GM23248 (cell line): ENCODE results near the gene TMEM252.

ENCODE experiments used
- EZH2 ChIP-seq: fragments of 200-600 bp; sonication (generic); IDR thresholded peaks from 2 replicates; pipeline ENCODE4 v1.6.1; 2018; ENCODE audit warnings: antibody characterized with exemption, mild to moderate bottlenecking; ENCODE audit not compliant: insufficient read depth, poor library complexity, severe bottlenecking
- EZH2phosphoT487 ChIP-seq: fragments of 200-600 bp; sonication (generic); IDR thresholded peaks from 2 replicates; pipeline ENCODE4 v1.6.1; 2018; ENCODE audit warnings: antibody characterized with exemption, moderate library complexity, mild to moderate bottlenecking, low read depth; ENCODE audit not compliant: insufficient read depth

- TF ChIP-seq EZH2phosphoT487 (no peak), EZH2 (no peak)
Observed at GRCh38 chr9:68498816-68499215, 41.9 kb downstream of the TMEM252 start.
